Activated CD8-positive, alpha-beta memory T cell treated with anti-CD3 and anti-CD28 coated beads, Interleukin-2, amount 50 U/mL, for 1 hour (primary cell): ENCODE results near the gene WNT6.
A peak's percentile ranks its signal among the peaks of the same experiment; 100 is the strongest.

ENCODE experiments used
- DNase-seq: peaks from one replicate; pipeline ENCODE4 v3.0.0-alpha.2; 2020; ENCODE audit errors: extremely low read depth

WNT6 gene

DNA sequence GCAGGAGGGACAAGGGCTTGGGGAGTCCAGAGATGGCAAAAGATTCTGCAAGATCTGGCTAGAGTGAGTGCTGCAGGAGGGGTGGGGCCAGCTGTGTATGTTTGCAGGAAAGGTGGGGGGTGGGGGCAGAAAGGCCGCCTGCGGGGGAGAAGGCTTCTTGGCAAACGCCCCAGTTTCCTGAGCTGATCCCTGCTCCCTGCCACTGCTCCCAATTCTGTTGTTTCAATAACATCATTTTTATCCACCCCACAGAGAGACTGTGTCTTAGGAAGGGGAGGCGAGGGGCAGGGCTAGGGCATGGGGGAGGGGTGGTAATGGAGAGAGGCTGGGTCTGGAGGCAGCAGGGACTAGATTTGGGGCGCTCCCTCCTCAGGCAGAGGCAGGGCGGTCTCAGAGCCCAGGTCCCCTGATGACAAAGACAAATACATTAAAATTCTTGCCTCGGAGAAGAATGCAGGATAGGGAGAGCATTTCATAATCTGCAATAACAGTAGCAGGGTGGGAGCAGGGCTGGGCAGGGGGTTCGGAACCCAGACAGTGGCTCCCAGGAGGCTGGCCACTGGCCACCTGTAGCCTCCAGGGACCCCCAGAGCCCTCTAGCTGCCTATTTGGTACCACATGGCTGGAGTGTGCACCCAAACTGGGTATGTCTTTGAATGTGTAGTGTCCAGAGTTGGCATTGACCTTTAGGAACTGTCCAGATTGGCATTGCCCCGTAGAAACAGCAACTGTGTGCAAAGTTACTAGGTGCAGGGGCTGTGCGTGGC lies 2.1 kb upstream of the WNT6 start:
- no peak for DNase-seq

DNA sequence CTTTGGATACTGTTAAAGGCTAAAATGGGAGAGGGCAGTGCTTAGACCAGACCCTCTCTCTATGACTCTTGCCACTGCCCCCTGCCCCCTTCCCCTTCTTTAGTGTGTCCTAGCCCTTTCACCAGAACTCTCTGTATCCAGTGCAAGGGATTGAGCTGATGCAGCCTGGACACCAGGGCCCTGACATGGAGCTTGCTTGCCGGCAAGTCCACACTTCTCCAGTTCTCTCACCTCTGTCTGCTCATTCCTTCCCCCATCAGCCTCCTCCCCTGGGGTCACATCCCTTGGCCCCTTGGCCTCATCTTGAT lies 1.5 kb upstream of the WNT6 start:
- no peak for DNase-seq

DNA sequence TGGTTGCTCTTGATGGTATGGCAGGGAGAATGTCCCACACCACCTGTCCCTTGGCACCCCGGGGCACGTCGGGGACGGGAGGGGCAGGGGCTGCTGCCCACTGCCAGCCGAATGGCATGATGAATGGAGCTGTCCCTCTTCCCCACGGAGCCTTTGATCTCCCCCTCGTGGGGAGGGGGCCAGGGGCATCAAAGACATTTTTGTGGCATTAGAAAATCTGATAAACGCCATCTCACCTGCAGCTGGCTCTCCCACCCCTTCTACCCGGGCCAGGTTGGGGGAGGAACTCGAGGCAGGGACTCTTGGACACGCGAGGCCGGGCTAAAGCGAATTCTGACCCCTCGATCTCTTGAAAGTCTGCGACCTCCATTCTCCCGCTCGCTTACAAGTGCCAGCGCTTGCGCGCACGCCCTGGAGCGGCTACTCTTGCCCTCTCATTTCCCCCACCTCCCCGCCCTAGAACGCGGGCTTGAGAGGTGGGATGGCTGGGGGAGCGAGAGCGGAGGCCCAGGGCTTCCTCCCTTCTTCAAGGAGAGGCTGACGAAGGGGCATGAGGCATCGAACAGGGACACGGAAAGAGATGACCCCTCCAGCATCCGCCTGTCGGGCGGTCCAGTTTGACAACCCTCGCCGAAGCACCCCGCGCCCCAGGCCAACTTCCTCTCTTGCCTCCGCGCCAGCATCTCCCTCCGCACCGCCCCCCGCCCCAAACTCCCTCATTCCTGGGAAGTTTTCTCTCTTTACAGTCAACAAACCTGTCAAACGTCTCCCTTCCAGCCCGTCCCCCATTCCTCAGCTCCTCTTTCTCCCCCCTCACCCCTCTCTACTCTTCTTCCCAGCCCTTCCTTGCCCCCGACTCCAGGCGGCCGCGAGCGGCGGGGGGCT lies 692 bp upstream of the WNT6 start:
- DNase-seq, result no peak

DNA sequence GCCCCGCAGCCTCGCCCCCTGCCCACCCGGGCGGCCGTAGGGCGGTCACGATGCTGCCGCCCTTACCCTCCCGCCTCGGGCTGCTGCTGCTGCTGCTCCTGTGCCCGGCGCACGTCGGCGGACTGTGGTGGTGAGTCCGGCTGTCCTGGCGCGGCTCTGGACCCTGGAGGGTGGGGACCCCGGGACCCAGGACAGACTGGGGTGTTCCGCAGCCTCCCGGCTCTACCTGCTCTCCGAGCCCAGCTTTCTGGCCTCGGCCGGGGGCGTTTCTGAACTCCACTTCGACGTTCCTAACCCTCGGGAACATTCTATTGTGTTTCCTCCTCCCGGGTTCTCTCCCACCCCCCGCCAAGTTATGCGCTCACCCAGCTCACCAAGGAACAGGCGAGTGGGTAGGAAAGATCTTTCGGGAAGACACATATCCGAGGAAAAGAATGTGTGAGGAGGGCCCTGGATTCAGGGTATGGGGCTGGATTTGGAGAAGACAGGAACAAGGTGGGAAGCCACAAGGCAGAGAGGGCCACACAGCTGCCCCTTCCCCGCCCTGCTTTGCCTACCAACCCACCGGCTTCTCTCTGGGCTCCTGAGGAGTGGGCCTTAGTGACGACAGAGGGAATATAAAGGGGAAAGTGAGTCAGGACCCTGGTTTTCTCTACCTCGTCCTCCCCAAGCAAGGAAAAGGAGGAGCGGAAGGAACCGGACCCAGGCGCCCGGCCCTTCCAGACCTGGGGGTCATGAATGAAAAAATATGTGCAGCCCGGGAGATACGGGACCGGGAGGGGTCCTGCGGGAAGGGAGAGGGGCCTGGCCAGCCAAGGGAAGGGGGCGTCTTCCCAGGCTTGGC lies 605 bp downstream of the WNT6 start:
- no peak for DNase-seq

DNA sequence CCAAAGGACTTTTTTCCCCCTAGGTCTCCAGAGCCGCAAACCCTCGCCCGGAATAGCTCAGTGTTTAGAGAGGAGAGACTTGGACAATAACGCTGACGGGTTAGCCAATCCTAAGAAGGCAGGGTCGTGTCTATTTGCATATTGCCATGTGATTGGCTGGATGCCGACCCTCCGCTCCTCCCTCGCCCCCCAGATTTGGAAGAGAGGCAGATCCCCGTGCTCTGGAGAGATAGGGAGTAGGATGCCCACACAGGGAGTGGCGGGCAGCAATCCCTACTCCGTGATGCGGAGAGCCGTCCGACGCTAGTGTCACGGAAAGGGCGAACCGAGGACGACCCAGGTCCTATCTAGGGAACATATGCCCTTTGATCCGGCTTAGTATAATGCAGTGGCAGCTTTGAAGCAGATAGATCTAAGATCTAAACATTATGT lies 1.4 kb downstream of the WNT6 start:
- DNase-seq, result no peak

DNA sequence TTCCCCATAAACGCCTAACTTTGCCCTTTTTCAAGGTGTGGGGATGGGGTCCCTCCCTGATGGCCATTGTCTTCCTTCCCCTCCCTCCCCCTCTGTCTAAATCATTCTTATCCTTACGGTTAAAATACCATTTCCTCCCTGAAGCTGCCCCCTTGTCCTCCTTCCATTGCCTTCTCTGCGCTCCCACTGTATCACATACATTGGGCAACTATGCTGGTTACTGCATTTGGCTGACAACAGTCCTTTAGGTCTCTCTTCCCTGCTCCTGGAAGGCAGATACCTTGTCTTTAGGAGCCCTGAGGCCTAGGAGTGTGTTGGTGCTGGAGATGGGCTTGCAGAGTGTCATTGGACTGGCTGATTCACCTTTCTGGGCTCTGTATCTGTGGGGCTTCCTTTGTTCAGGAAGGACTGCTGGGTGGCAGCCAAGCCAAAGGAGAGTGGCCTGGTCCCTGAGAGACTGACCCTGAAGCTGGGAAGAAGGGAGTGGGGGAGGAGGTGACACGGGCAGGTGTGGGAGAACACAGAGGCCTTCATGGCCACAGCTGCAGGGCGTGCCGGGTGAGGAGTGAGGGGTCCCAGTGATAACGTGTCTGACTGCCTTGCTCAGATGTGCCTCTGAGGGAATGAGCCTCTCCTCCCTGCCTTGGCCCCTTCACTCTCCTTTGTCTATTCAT lies 2.2 kb downstream of the WNT6 start:
- no peak for DNase-seq

DNA sequence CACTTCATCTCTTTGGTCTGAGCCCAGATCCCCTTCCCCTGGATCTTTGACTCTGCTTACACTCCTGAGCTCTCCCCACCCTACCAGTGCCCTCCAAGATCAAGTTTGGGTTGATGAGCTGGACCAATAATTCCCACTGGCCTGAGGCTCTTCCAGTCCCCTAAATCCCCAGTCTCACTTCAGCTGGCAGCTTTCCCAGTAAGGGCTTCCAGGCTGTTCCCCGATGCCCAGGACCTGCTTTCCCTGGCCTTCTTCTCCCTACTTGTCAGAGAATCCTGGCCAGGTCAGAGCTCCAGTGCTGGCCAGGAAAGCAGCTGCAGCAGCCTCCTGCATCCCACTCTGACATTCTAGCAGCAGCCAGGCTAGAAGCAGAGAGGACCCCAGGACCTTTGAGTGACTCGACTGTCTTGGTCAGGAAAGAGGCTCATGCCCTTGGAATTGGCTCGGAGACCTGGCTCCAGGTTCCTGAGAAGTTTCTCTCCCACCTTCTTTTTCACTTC lies 3.5 kb downstream of the WNT6 start:
- no peak for DNase-seq

DNA sequence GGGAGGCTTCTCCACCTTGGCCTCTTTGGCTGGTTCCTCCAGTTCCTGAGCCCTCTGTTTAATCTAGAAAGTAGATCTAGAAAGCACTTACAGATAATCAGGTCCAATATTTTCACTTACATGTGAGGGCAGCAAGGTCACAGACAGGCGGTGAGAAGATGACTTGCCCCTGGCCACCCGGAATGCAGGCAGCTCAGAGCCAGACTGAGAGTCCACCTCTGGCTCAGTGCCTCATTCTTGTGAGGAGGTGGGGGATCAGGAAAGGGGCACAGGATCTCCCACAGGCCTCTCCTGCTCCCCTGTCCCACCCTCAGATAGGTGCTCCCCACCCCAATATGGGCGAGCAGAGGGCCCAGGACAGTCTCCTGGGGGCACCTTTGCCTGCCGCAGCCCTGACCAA lies 5.8 kb downstream of the WNT6 start:
- no peak for DNase-seq

DNA sequence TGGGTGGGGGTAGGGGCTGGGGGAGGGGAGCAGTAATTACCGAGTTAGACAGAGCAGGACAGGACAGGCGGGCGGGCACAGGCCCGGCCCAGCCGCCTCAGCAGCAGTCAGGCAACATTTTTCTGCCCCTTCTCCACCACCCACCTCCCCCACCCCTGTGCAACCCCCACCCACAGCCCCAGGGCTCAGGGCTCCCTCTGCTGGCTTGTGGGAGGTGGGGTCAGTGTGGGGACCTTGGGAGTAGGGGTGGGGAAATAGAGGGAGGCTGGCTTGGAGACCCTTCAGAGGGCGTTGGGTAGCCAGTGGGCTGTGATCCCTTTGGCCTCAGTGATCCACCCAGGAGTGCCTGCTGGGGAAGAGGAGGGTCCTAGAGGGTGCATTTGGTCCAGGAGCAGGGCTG lies 6.4 kb downstream of the WNT6 start:
- no peak for DNase-seq

DNA sequence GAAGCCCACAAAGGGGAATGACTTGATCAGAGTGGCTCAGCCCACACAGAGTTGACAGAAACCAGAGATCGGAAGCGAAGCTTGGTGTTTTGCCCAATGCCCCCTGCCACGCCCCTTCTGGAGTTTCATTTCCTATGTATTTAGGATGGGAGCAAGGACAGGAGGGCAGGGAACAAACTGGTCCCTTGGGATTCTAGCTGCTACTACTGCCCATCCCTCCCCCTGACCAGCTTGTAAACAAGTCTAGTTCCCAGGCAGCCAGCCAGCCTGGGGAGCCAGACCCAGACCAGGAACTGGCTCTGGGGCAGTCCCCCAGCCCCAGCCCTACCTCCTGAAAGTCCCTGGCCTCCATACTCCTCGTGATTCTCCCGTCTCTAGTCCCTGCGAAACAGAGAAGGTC lies 8.3 kb downstream of the WNT6 start:
- no peak for DNase-seq

DNA sequence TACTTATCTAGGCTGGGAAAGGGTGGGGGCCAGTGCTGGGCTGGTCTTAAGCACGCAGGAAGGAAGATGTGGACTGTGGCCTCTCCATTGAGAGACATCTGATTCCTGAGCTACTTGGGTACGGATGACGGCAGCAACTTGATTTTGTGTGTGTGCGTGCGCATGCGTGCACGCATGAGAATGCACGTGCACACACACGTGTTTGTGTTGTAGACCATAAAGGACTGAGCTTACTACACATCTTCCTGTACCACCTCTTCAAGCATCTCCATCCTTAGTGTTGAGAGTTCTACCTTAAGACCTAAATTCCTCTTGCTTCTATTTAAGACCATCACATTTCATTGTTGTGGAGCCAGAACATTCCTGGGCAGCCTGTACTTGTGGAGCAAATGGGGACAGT lies 9.5 kb downstream of the WNT6 start:
- DNase-seq, result no peak

DNA sequence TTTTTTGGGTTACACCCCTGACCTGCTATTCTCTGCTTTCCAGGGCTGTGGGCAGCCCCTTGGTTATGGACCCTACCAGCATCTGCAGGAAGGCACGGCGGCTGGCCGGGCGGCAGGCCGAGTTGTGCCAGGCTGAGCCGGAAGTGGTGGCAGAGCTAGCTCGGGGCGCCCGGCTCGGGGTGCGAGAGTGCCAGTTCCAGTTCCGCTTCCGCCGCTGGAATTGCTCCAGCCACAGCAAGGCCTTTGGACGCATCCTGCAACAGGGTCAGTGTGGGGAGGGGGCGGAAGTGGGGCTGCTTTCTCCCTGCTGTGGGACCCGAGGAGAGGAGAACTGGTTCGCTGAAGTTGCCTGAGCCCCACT lies 11.4 kb downstream of the WNT6 start:
- no peak for DNase-seq

DNA sequence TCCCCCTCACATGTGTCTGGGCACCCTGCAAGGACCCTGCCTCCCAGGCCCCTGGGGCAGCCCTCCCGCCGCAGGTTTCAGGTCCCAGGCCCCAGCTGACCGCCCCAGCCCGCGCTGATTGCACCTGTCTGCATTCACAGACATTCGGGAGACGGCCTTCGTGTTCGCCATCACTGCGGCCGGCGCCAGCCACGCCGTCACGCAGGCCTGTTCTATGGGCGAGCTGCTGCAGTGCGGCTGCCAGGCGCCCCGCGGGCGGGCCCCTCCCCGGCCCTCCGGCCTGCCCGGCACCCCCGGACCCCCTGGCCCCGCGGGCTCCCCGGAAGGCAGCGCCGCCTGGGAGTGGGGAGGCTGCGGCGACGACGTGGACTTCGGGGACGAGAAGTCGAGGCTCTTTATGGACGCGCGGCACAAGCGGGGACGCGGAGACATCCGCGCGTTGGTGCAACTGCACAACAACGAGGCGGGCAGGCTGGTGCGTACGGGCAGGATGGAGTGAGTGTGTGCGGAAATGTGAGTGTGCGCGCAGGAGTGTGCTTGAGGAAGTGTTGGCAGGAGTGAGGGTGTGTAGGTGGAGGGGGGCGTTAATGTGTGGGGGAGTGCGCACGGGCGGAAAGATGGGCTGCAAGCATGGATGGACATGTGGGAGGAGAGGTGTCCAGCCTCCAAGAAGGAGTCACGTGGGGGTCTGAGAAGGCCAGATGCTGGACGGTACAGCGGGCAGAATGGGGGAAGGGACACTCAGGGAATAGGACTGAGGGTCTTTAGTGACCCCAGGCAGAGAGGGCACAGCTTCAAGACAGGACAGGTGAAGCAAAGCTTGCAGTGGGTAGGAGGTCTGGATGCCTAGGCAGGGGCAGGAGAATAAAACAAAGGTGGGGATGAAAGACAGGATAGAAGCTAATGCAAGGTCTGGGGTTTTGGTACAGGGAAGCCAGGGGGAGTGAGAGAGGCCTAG lies 12.0 kb downstream of the WNT6 start:
- DNase-seq, result no peak

DNA sequence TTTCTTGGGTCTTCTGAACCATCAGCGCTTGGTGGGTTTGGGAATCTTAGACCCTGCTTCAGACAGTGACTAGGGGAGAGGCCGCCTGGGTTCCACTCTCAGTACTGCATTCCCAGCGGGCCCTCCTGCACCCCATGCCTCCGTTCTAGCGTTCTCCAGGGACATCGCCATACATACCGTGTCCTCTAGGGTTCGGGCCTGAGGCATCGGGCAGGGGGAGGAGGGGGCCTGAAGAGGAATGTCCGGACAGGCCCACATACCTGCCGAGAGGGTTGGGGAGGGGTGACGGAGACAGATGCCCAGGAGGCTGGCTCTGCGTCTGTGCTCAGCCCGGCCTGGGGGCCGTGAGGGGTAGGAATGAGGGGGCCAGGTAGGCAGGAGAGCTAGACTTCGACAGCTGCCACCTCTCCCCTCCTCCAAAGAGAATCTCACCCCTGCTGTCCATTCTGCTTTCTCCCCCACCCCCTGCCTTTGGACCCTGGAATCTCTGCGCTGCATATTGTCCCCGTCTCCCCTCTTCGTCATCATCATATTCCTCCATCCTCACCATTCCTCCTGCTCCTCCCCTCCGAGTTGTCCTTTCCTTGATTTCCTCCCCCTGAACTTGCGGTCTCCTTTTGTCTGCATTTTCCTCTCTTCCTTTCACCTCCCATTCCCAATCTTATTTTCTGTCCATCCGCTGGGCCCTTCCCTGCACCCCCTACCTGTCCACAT lies 13.2 kb downstream of the WNT6 start:
- DNase-seq, result no peak

DNA sequence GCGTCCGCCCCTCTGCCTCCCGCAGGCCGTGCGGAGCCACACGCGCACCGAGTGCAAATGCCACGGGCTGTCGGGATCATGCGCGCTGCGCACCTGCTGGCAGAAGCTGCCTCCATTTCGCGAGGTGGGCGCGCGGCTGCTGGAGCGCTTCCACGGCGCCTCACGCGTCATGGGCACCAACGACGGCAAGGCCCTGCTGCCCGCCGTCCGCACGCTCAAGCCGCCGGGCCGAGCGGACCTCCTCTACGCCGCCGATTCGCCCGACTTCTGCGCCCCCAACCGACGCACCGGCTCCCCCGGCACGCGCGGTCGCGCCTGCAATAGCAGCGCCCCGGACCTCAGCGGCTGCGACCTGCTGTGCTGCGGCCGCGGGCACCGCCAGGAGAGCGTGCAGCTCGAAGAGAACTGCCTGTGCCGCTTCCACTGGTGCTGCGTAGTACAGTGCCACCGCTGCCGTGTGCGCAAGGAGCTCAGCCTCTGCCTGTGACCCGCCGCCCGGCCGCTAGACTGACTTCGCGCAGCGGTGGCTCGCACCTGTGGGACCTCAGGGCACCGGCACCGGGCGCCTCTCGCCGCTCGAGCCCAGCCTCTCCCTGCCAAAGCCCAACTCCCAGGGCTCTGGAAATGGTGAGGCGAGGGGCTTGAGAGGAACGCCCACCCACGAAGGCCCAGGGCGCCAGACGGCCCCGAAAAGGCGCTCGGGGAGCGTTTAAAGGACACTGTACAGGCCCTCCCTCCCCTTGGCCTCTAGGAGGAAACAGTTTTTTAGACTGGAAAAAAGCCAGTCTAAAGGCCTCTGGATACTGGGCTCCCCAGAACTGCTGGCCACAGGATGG lies 14.0 kb downstream of the WNT6 start:
- no peak for DNase-seq

DNA sequence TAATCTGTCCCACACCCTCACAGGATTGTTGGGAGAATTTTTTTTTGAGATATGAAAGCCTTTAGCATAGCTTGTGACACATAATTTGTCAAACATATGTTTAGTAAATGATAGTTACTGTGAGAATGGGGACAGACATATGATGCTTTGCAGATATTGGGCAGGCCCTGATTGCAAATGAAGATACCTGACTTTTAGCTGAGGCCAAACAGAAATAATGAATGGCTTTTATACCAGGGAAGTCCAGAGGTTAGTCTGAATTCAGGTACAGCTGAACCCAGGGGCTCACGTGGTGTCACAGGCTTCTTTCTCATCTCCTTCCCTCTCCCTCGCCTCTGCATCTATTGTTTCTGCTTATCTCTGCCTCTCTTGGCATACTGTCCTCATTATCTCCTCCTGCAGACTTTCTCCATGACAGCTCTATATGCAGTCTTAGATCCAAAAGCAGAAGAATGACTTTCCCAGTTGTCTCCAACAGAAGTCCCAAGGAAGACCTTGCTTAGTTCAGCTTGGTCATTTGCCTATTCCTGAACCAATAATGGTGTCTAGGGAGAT lies 16.2 kb downstream of the WNT6 start:
- no peak for DNase-seq

DNA sequence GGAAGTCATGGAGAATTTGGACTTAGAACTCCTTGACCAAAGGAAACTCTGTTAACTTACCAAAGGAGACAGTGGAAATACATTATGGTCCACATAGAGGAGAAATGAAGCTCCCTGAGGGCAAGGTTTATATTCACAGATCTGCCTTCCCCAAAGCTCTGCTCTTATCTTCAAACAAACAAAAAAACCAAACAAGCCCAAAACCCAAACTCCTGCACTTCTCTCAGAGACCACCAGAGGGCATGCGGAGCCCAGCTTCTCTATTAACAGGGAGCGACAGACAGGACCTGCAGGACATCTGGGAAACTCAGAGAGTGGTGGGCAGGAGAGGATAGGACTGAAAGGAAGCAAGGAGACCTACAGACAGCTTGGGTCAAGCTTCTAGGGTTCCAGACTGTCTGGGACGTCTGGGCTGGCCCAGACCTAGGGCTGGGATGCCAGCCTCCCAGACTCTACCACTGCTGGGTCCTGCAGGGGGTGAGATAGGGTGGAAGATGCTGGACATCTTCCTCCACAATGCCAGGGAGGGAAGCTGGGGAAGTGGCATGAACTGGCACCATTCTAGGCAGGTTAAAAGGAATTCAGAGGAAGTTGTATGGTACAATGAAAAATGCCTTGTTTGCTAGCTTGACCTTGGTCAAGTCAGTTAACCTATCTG lies 17.1 kb downstream of the WNT6 start:
- peak; percentile 34 for DNase-seq

DNA sequence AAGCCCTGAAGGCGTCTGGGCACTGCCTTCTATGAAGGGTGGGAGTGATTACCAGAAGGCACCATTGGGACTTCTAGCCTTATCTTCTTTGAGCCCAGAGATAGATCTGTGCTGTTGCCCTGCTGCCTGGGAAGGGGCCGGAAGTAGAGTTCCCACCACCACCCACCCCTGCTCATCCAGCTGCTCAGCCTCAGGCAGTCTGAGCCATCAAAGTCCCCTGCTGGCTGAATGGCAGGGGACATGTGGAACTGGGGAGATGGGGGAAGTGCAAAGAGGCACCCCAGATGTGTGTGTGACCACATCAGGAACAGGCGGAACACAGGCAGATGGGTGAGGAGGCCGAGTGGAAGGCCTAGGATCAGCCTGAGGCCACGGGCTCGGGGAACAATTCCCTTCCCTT lies 17.7 kb downstream of the WNT6 start:
- no peak for DNase-seq
